K562 (cell line): Measurements from ENCODE around the gene EMILIN3. TPM values are rescaled to one million over a fixed set of nuclear protein-coding genes. Genes with fewer than 3 reads are reported as not detected.

ENCODE experiments used
- ARID2 ChIP-seq: fragments of 450-650 bp; IDR thresholded peaks from 2 replicates; pipeline ENCODE4 v1.6.1; 2017; ENCODE audit warnings: antibody characterized with exemption, mild to moderate bottlenecking
- CCNT2 ChIP-seq: IDR thresholded peaks from 2 replicates; pipeline ENCODE4 v1.6.1; 2011; ENCODE audit warnings: borderline replicate concordance, low read depth, mild to moderate bottlenecking, moderate library complexity, mixed read lengths, low read length; ENCODE audit not compliant: insufficient read length; ENCODE audit errors: extremely low read depth
- FOXJ3 ChIP-seq: sonication (generic); formaldehyde crosslinking; IDR thresholded peaks from 2 replicates; pipeline ENCODE4 v1.4.0; 2020; ENCODE audit warnings: mild to moderate bottlenecking, missing genetic modification reagents
- GTF2A2 ChIP-seq: IDR thresholded peaks from 2 replicates; pipeline ENCODE4 v1.6.1; 2016; ENCODE audit warnings: mild to moderate bottlenecking, missing genetic modification characterization, missing compliant biosample characterization
- JUND ChIP-seq, 2 experiments: IDR thresholded peaks; 2 replicates in 1 of 2; 3 replicates in 1 of 2; pipeline ENCODE4 v1.6.1; 2011; ENCODE audit warnings: borderline replicate concordance in 2 of 2, low read depth in 2 of 2, low read length in 2 of 2, improper control_type of control experiment in 1 of 2, missing biosample characterization in 1 of 2, missing genetic modification characterization in 1 of 2, missing genetic modification reagents in 1 of 2
- MAFF ChIP-seq: IDR thresholded peaks from 2 replicates; pipeline ENCODE4 v1.6.1; 2012; ENCODE audit warnings: low read length, improper control_type of control experiment
- MYNN ChIP-seq, 2 experiments: sonication (generic); formaldehyde crosslinking in 1 of 2; IDR thresholded peaks; 2 replicates each; pipeline versions ENCODE4 v1.5.0 to v1.6.1; 2016 to 2020; ENCODE audit warnings: antibody characterized with exemption in 1 of 2, missing genetic modification reagents in 1 of 2
- NFIC ChIP-seq: fragments of 450-650 bp; IDR thresholded peaks from 2 replicates; pipeline ENCODE4 v1.6.1; 2017; ENCODE audit warnings: mild to moderate bottlenecking, inconsistent platforms
- NFIX ChIP-seq: fragments of 250-450 bp; sonication (Bioruptor Pico); IDR thresholded peaks from 2 replicates; pipeline ENCODE4 v1.4.0; 2020; ENCODE audit warnings: low read depth, mild to moderate bottlenecking, moderate library complexity
- PHF8 ChIP-seq: fragments of 200-600 bp; sonication (generic); IDR thresholded peaks from 2 replicates; pipeline ENCODE4 v1.6.1; 2012; ENCODE audit warnings: mixed run types, mild to moderate bottlenecking, inconsistent platforms, low read length, moderate library complexity, borderline replicate concordance
- RBM25 ChIP-seq: fragments of 200-400 bp; formaldehyde crosslinking; IDR thresholded peaks from 2 replicates; pipeline ENCODE4 v1.6.1; 2018; ENCODE audit warnings: low read length, low read depth, moderate library complexity; ENCODE audit not compliant: severe bottlenecking
- STAT5B ChIP-seq: fragments of 250-450 bp; sonication (Bioruptor Pico); IDR thresholded peaks from 2 replicates; pipeline ENCODE4 v1.8.0; 2021; ENCODE audit warnings: mild to moderate bottlenecking, inconsistent platforms
- TAL1 ChIP-seq: fragments of 450-650 bp; IDR thresholded peaks from 2 replicates; pipeline ENCODE4 v1.6.1; 2016; ENCODE audit warnings: mild to moderate bottlenecking
- TCFL5 ChIP-seq: fragments of 250-450 bp; sonication (Bioruptor Pico); conservative IDR thresholded peaks from 2 replicates; pipeline ENCODE4 v1.6.1; 2021; ENCODE audit warnings: mild to moderate bottlenecking, moderate library complexity, matching md5 sums
- UBTF ChIP-seq, 2 experiments: IDR thresholded peaks; 2 replicates each; pipeline ENCODE4 v1.6.1; 2012; ENCODE audit warnings: improper control_type of control experiment in 2 of 2, low read depth in 2 of 2, low read length in 2 of 2, borderline replicate concordance in 1 of 2
- ZBTB11 ChIP-seq, 3 experiments: fragments of 200-800 bp in 1 of 3; fragments of 250-450 bp in 1 of 3; fragments of 450-650 bp in 1 of 3; sonication (Bioruptor Pico) in 1 of 3; sonication (Bioruptor generic) in 1 of 3; formaldehyde crosslinking in 1 of 3; IDR thresholded peaks; 2 replicates each; pipeline versions ENCODE4 v1.6.1 to v1.8.0; 2016 to 2022; ENCODE audit warnings: mild to moderate bottlenecking in 2 of 3, missing genetic modification characterization in 2 of 3, missing compliant biosample characterization in 1 of 3, moderate library complexity in 1 of 3
- ZFPM2 ChIP-seq: fragments of 250-450 bp; sonication (Bioruptor Pico); IDR thresholded peaks from 2 replicates; pipeline ENCODE4 v1.5.1; 2022; ENCODE audit warnings: mild to moderate bottlenecking
- ZNF174 ChIP-seq: fragments of 250-450 bp; sonication (Bioruptor Pico); IDR thresholded peaks from 2 replicates; pipeline ENCODE4 v1.4.0; 2020; ENCODE audit warnings: mild to moderate bottlenecking
- polyA plus RNA-seq, 8 experiments: library from polyadenylated mRNA; depleted of rRNA in 4 of 8; stranded (reverse) in 5 of 8; unstranded in 3 of 8; fragments of >200 nt; fragmentation: Nextera tagmentation in 2 of 8; fragmentation: Illumina TruSeq in 1 of 8; extraction: Ambion mirVana in 2 of 8; extraction: Trizol in 1 of 8; gene quantifications; 2 replicates each; pipeline versions ENCODE4 v1.2.1 to v1.2.3, GENCODE V29; 2011 to 2014; ENCODE audit warnings: inconsistent platforms in 1 of 8, missing spikeins in 1 of 8
- total RNA-seq, 7 experiments: library from RNA; depleted of rRNA in 6 of 7; stranded (reverse); fragments of >200 nt in 6 of 7; fragmentation: Illumina TruSeq in 2 of 7; extraction: Trizol in 2 of 7; gene quantifications; 2 replicates each; pipeline versions ENCODE4 v1.2.1 to v1.2.3, GENCODE V29; 2011 to 2021; ENCODE audit warnings: low replicate concordance in 1 of 7
- TF ChIP-seq, protein P1 (sequence below): fragments of 450-650 bp; IDR thresholded peaks from 2 replicates; pipeline ENCODE4 v1.7.0; 2016; ENCODE audit warnings: borderline replicate concordance

EMILIN3 gene
- total and polyA plus RNA-seq, 9 of the 15 experiments (the other 6 are each of a cell fraction or from before 2014, with no cell fraction given) = 0.01 to 0.07 TPM; not detected in 7

DNA sequence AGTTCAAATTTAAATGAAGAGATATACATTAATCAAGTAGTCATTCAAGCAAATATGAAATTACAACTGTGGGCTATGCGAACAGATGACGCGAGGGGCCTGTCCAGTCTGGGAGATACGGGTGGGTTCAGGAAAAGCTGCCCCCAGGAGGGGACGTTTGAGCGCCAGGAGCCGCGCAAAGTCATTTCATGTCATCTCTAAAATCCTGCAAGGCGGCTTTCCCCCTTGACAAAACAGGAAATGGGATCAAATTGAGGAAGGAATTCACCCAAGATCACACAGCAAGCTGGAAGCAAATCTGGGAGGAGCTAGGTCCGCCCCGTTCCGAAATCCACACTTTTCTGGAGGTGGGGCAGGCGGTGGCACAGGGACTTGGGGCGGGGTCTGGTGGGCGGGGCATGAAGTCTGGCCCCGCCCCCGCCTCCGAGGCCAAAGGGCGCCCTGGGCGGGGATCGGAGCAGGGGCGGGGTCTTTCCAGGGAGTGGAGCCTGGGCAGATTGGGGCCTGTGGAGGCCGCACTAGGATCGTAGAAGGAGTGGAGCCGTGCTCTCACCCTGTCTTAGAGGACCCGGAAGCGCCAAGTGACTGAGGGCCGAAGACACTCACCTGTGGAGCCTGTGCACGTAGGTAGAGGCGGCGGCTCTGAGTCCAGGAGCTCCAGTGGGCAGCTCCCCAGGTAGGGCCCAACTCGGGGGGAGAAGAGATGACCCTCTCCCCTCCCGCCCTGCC lies 26.1 kb downstream of the EMILIN3 start, which contains the start of gene LPIN3 (continued):
- TF ChIP-seq UBTF (IDR thresholded peaks at IDR 0.05; ENCODE audit: borderline replicate concordance in 1 of 2, low read depth in 2 of 2, low read length in 2 of 2) (peak in 1 of 2 experiments; percentile 40; a peak in 1 of 4 replicates), GTF2A2 (tag) (no peak), PHF8 (peak; percentile 69), JUND (IDR thresholded peaks at IDR 0.05; ENCODE audit: borderline replicate concordance, low read depth, low read length) (peak; percentile 71), JUND (tag; IDR thresholded peaks at IDR 0.05; ENCODE audit: borderline replicate concordance, low read depth, low read length) (no peak; the same call in 2 of the 3 replicates), NFIX (CRISPR knock-in tag) (no peak), MAFF (no peak), FOXJ3 (CRISPR knock-in tag) (no peak), TCFL5 (CRISPR knock-in tag) (no peak), ZNF174 (CRISPR knock-in tag) (no peak), ZFPM2 (CRISPR knock-in tag) (no peak), TAL1 (no peak), ARID2 (no peak), MYNN (IDR thresholded peaks at IDR 0.05) (0 out of 2 replicates have a peak, but pooled peaks have one; percentile 44), MYNN (CRISPR knock-in tag; IDR thresholded peaks at IDR 0.05) (no peak), STAT5B (no peak), ZBTB11 (CRISPR knock-in tag; IDR thresholded peaks at IDR 0.05) (0 out of 6 replicates have a peak, but pooled peaks of 1 of the 3 experiments have one; percentile 38), RBM25 (no peak), NFIC (no peak), CCNT2 (no peak)
- TF ChIP-seq, protein P1, sequence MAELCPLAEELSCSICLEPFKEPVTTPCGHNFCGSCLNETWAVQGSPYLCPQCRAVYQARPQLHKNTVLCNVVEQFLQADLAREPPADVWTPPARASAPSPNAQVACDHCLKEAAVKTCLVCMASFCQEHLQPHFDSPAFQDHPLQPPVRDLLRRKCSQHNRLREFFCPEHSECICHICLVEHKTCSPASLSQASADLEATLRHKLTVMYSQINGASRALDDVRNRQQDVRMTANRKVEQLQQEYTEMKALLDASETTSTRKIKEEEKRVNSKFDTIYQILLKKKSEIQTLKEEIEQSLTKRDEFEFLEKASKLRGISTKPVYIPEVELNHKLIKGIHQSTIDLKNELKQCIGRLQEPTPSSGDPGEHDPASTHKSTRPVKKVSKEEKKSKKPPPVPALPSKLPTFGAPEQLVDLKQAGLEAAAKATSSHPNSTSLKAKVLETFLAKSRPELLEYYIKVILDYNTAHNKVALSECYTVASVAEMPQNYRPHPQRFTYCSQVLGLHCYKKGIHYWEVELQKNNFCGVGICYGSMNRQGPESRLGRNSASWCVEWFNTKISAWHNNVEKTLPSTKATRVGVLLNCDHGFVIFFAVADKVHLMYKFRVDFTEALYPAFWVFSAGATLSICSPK = no peak
